ENCODE measurements around the gene AR. TPM values are rescaled to one million over a fixed set of nuclear protein-coding genes. Genes with fewer than 3 reads are reported as not detected.

The AR gene
- total RNA-seq, 1 donor from 2014 or later: not detected

GRCh38 chrX:67564475-67564874 lies 20.7 kb downstream of the AR start:
- H3K27ac Mint-ChIP-seq: no peak overlapping the region
- H3K9me3 Mint-ChIP-seq: peaks cover 2% of the 10 kb centered on the region
- no peak for DNase-seq
- no peaks in the 10 kb centered on the region for H3K4me1 Mint-ChIP-seq
- H3K27me3 Mint-ChIP-seq: no peaks in the 10 kb centered on the region
- no peak for ATAC-seq (ENCODE audit: low read depth)
- no peak for TF ChIP-seq CTCF (IDR thresholded peaks at IDR 0.05)
- H3K4me3 Mint-ChIP-seq: no peak overlapping the region
- ChIA-PET POLR2A (no interaction called here), CTCF (no interaction called here)
- intact Hi-C loops (cut with micrococcal nuclease): no loop called here
- no peaks in the 10 kb centered on the region for H3K36me3 Mint-ChIP-seq (ENCODE audit: low read depth)

- H3K9me3 Mint-ChIP-seq: no peaks in the 10 kb centered on the region
- no peak for TF ChIP-seq CTCF (IDR thresholded peaks at IDR 0.05)
- no peaks in the 10 kb centered on the region for H3K27me3 Mint-ChIP-seq
- H3K4me3 Mint-ChIP-seq: no peak overlapping the region
- DNase-seq (no peak), ATAC-seq (ENCODE audit: low read depth) (no peak)
- intact Hi-C loops (cut with micrococcal nuclease): no loop called here
- ChIA-PET POLR2A (no interaction called here), CTCF (no interaction called here)
- H3K4me1 Mint-ChIP-seq: no peaks in the 10 kb centered on the region
- no peak overlapping the region for H3K27ac Mint-ChIP-seq
- H3K36me3 Mint-ChIP-seq (ENCODE audit: low read depth): no peaks in the 10 kb centered on the region
Observed at GRCh38 chrX:67568769-67569168, 24.9 kb downstream of the AR start.

- Mint-ChIP-seq H3K27me3 (no peaks in the 10 kb centered on the region), H3K9me3 (no peaks in the 10 kb centered on the region), H3K4me1 (no peaks in the 10 kb centered on the region), H3K27ac (no peak overlapping the region), H3K36me3 (ENCODE audit: low read depth) (no peaks in the 10 kb centered on the region), H3K4me3 (no peak overlapping the region)
- ChIA-PET CTCF (no interaction called here), POLR2A (no interaction called here)
- no peak for TF ChIP-seq CTCF (IDR thresholded peaks at IDR 0.05)
- ATAC-seq (ENCODE audit: low read depth): no peak
- no peak for DNase-seq
- intact Hi-C loops (cut with micrococcal nuclease): no loop called here
Observed at GRCh38 chrX:67570839-67571238, 27.0 kb downstream of the AR start.

- CTCF ChIA-PET: no interaction called here
- no peaks in the 10 kb centered on the region for H3K36me3 Mint-ChIP-seq (ENCODE audit: low read depth)
- no peak overlapping the region for H3K4me3 Mint-ChIP-seq
- no peak for TF ChIP-seq CTCF (IDR thresholded peaks at IDR 0.05)
- H3K27ac Mint-ChIP-seq: no peak overlapping the region
- POLR2A ChIA-PET: no interaction called here
- no peaks in the 10 kb centered on the region for H3K9me3 Mint-ChIP-seq
- no peak for DNase-seq
- H3K4me1 Mint-ChIP-seq: no peaks in the 10 kb centered on the region
- ATAC-seq (ENCODE audit: low read depth): no peak
- intact Hi-C loops (cut with micrococcal nuclease): no loop called here
- no peaks in the 10 kb centered on the region for H3K27me3 Mint-ChIP-seq
Observed at GRCh38 chrX:67574696-67575095, 30.9 kb downstream of the AR start.

- H3K9me3 Mint-ChIP-seq: no peaks in the 10 kb centered on the region
- H3K36me3 Mint-ChIP-seq (ENCODE audit: low read depth): no peaks in the 10 kb centered on the region
- ATAC-seq (ENCODE audit: low read depth): no peak
- intact Hi-C loops (cut with micrococcal nuclease): no loop called here
- H3K4me3 Mint-ChIP-seq: no peak overlapping the region
- POLR2A ChIA-PET: no interaction called here
- DNase-seq: no peak
- H3K4me1 Mint-ChIP-seq: no peaks in the 10 kb centered on the region
- no peak overlapping the region for H3K27ac Mint-ChIP-seq
- no peak for TF ChIP-seq CTCF (IDR thresholded peaks at IDR 0.05)
- CTCF ChIA-PET: no interaction called here
- no peaks in the 10 kb centered on the region for H3K27me3 Mint-ChIP-seq
Observed at GRCh38 chrX:67582436-67582835, 38.6 kb downstream of the AR start.
